GM19238 (cell line): ENCODE data around the gene SDF2.
A peak's percentile ranks its signal among the peaks of the same experiment; 100 is the strongest.
"Not testable (repeated sequence)": the region's sequence is repeated elsewhere in the genome, so short reads cannot be mapped to it uniquely, and the experiment has no call there.

ENCODE experiments used
- DNase-seq: peaks from one replicate; pipeline ENCODE4 v3.0.0; 2011; ENCODE audit warnings: low spot score; ENCODE audit not compliant: insufficient read length

The SDF2 gene

GRCh38 chr17:28634206-28634865 is 27.4 kb downstream of the SDF2 start:
- DNase-seq, result no peak

GRCh38 chr17:28626818-28627217 is 34.9 kb downstream of the SDF2 start:
- no peak for DNase-seq

GRCh38 chr17:28624148-28624547 is 37.6 kb downstream of the SDF2 start:
- DNase-seq, result no peak

- DNase-seq, result no peak
These were observed 38.0 kb downstream of the SDF2 start for GRCh38 chr17:28623696-28624095.

GRCh38 chr17:28622186-28622585 is 39.5 kb downstream of the SDF2 start:
- no peak for DNase-seq

GRCh38 chr17:28620010-28620409 is 41.7 kb downstream of the SDF2 start:
- no peak for DNase-seq

GRCh38 chr17:28618464-28618863 is 43.2 kb downstream of the SDF2 start:
- no peak for DNase-seq

- no peak for DNase-seq
These were observed 45.4 kb downstream of the SDF2 start for GRCh38 chr17:28616281-28616680.

GRCh38 chr17:28615260-28615940 is 46.3 kb downstream of the SDF2 start:
- no peak for DNase-seq

GRCh38 chr17:28613931-28614381 is 47.8 kb downstream of the SDF2 start, which contains the start of gene RSKR:
Gene RSKR, minus strand, starts transcription at chr17:28614185. Its CDS starts 24 bp downstream, at chr17:28614161.
- DNase-seq, result no peak

GRCh38 chr17:28612936-28613872 is 48.5 kb downstream of the SDF2 start:
- no peak for DNase-seq

GRCh38 chr17:28612531-28612930 is 49.2 kb downstream of the SDF2 start:
- no peak for DNase-seq

- DNase-seq, result no peak
These were observed 51.3 kb downstream of the SDF2 start for GRCh38 chr17:28610376-28610775.

GRCh38 chr17:28604031-28604430 is 57.7 kb downstream of the SDF2 start:
- DNase-seq, result not testable (repeated sequence)

- peak; percentile 58 for DNase-seq
These were observed 62.2 kb downstream of the SDF2 start for GRCh38 chr17:28599311-28600184.

- peak; percentile 97 for DNase-seq
These were observed 62.9 kb downstream of the SDF2 start, which contains the start of gene SPAG5 for GRCh38 chr17:28598799-28599310. Gene SPAG5, minus strand, starts transcription at chr17:28599025. Its CDS starts 79 bp downstream, at chr17:28598946.

- no peak for DNase-seq
These were observed 63.3 kb downstream of the SDF2 start for GRCh38 chr17:28598389-28598788.
